CD14-positive monocyte (primary cell): ENCODE results near the gene LZTR1. TPM values are rescaled to one million over a fixed set of nuclear protein-coding genes. Genes with fewer than 3 reads are reported as not detected.
A peak's percentile ranks its signal among the peaks of the same experiment; 100 is the strongest.

ENCODE experiments used
- DNase-seq, 3 donors: peaks; one replicate each; pipeline ENCODE4 v3.0.0-alpha.2; 2011 to 2022
- H2AFZ ChIP-seq: 2 replicates; pipeline ENCODE4 v1.6.0; 2012; ENCODE audit warnings: mild to moderate bottlenecking, low read depth, low read length, inconsistent platforms; ENCODE audit not compliant: insufficient read depth, poor library complexity, severe bottlenecking
- H3K27ac ChIP-seq, 2 donors: 1 replicate in 1 of 2; 2 replicates in 1 of 2; pipeline ENCODE4 v1.5.1; 2012 to 2013; ENCODE audit warnings: low read length in 2 of 2, control low read depth in 1 of 2, inconsistent platforms in 1 of 2, low read depth in 1 of 2, mild to moderate bottlenecking in 1 of 2
- H3K27me3 ChIP-seq, 2 donors: one replicate each; pipeline versions ENCODE4 v1.6.0 to v1.6.1; 2011 to 2013; ENCODE audit warnings: low read length in 2 of 2; ENCODE audit not compliant: control insufficient read depth in 2 of 2, insufficient read depth in 2 of 2
- H3K36me3 ChIP-seq, 2 donors: replicated peaks in 1 of 2; 1 replicate in 1 of 2; 2 replicates in 1 of 2; pipeline versions ENCODE4 v1.5.1 to v1.6.1; 2012 to 2013; ENCODE audit warnings: low read length in 2 of 2, control low read depth in 1 of 2, inconsistent platforms in 1 of 2, mild to moderate bottlenecking in 1 of 2; ENCODE audit not compliant: insufficient read depth in 2 of 2, control insufficient read depth in 1 of 2
- H3K4me1 ChIP-seq, 2 donors: 1 replicate in 1 of 2; 2 replicates in 1 of 2; pipeline versions ENCODE4 v1.5.1 to v1.6.1; 2012 to 2013; ENCODE audit warnings: low read length in 2 of 2, control low read depth in 1 of 2, inconsistent platforms in 1 of 2, mild to moderate bottlenecking in 1 of 2, moderate library complexity in 1 of 2; ENCODE audit not compliant: insufficient read depth in 2 of 2, control insufficient read depth in 1 of 2
- H3K4me2 ChIP-seq: replicated peaks from 2 replicates; pipeline ENCODE3; 2012; ENCODE audit warnings: low read length, moderate library complexity, mild to moderate bottlenecking; ENCODE audit not compliant: poor library complexity, severe bottlenecking; ENCODE audit errors: extremely low read depth
- H3K4me3 ChIP-seq, 3 experiments: fragments of 200-600 bp in 1 of 3; sonication (generic) in 1 of 3; replicated peaks in 1 of 3; 1 replicate in 2 of 3; 2 replicates in 1 of 3; pipeline ENCODE4 v1.5.1; 2011 to 2013; ENCODE audit warnings: low read length in 3 of 3, mild to moderate bottlenecking in 3 of 3, control low read depth in 2 of 3, low read depth in 2 of 3, inconsistent platforms in 1 of 3, moderate library complexity in 1 of 3
- H3K79me2 ChIP-seq: 2 replicates; pipeline ENCODE4 v1.6.0; 2012; ENCODE audit warnings: mild to moderate bottlenecking, control low read depth, inconsistent platforms, low read length, moderate library complexity; ENCODE audit not compliant: insufficient read depth
- H3K9ac ChIP-seq: 2 replicates; pipeline ENCODE4 v1.6.0; 2017; ENCODE audit warnings: low read length, mild to moderate bottlenecking; ENCODE audit not compliant: insufficient read depth, poor library complexity, severe bottlenecking
- H3K9me3 ChIP-seq, 2 donors: replicated peaks in 1 of 2; 1 replicate in 1 of 2; 2 replicates in 1 of 2; pipeline versions ENCODE4 v1.5.1 to v1.6.1; 2012 to 2013; ENCODE audit warnings: low read length in 2 of 2, control low read depth in 1 of 2; ENCODE audit not compliant: control insufficient read depth in 1 of 2, insufficient read depth in 1 of 2
- H4K20me1 ChIP-seq: 2 replicates; pipeline ENCODE4 v1.6.0; 2012; ENCODE audit warnings: mild to moderate bottlenecking, low read length, control low read depth, moderate library complexity; ENCODE audit not compliant: insufficient read depth
- H3K27ac Mint-ChIP-seq, 7 donors: one replicate each; pipeline ENCODE4 v1.8.0; 2020; ENCODE audit warnings: mild to moderate bottlenecking in 7 of 7, mixed read lengths in 7 of 7, moderate library complexity in 6 of 7, inconsistent platforms in 2 of 7
- H3K27me3 Mint-ChIP-seq, 3 donors: one replicate each; pipeline ENCODE4 v1.8.0; 2021 to 2022; ENCODE audit warnings: low read depth in 3 of 3, mild to moderate bottlenecking in 3 of 3, mixed read lengths in 3 of 3, moderate library complexity in 3 of 3, inconsistent platforms in 1 of 3
- H3K36me3 Mint-ChIP-seq, 2 donors: one replicate each; pipeline ENCODE4 v1.8.0; 2020; ENCODE audit warnings: mixed read lengths in 2 of 2, inconsistent platforms in 1 of 2, mild to moderate bottlenecking in 1 of 2
- H3K4me1 Mint-ChIP-seq: one replicate; pipeline ENCODE4 v1.8.0; 2020; ENCODE audit warnings: mild to moderate bottlenecking, mixed read lengths
- H3K4me3 Mint-ChIP-seq, 2 donors: one replicate each; pipeline ENCODE4 v1.8.0; 2020; ENCODE audit warnings: mild to moderate bottlenecking in 2 of 2, mixed read lengths in 2 of 2, moderate library complexity in 1 of 2
- H3K9me3 Mint-ChIP-seq, 7 donors: one replicate each; pipeline ENCODE4 v1.8.0; 2020 to 2022; ENCODE audit warnings: mixed read lengths in 7 of 7, mild to moderate bottlenecking in 6 of 7, moderate library complexity in 6 of 7, inconsistent platforms in 2 of 7
- CTCF ChIP-seq: fragments of 200-600 bp; IDR thresholded peaks from one replicate; pipeline ENCODE4 v1.8.0; 2022; ENCODE audit warnings: antibody characterized with exemption, mild to moderate bottlenecking
- WGBS: methylation state at CpG from one replicate; pipeline ENCODE4 v1.1.5; 2013; ENCODE audit warnings: missing lambda C conversion rate; ENCODE audit not compliant: insufficient coverage; 5-methylcytosine and 5-hydroxymethylcytosine counted together
- intact Hi-C, 2 donors: fragments of 100-400 bp; cut with micrococcal nuclease; formaldehyde crosslinking; loops; one replicate each; pipeline versions ENCODE4 v1.15.0 to v1.15.1; 2023
- polyA plus RNA-seq, 3 donors: library from polyadenylated mRNA; depleted of rRNA in 1 of 3; unstranded in 2 of 3; stranded (reverse) in 1 of 3; fragments of 300-500 nt in 2 of 3; fragments of >200 nt in 1 of 3; fragmentation: Illumina TruSeq in 2 of 3; gene quantifications; 1 replicate in 2 of 3; 2 replicates in 1 of 3; pipeline ENCODE4 v1.2.3, GENCODE V29; 2012 to 2021

Gene LZTR1
- polyA plus RNA-seq, 3 donors, result 7.1 to 63.3 (median 11.5) TPM

GRCh38 chr22:20993304-20994127 is 11.4 kb downstream of the LZTR1 start:
- no peak overlapping the region for H3K4me3 Mint-ChIP-seq
- Histone ChIP-seq H3K27me3 (no peaks in the 10 kb centered on the region), H3K27ac (no peak overlapping the region), H3K9me3 (no peaks in the 10 kb centered on the region), H3K36me3 (peaks cover 70 to 95% of the 10 kb centered on the region in 2 donors), H3K4me2 (no peak overlapping the region), H3K4me3 (no peak overlapping the region), H2AFZ (no peak overlapping the region), H3K79me2 (no peaks in the 10 kb centered on the region), H4K20me1 (no peaks in the 10 kb centered on the region), H3K4me1 (no peaks in the 10 kb centered on the region), H3K9ac (no peak overlapping the region)
- H3K36me3 Mint-ChIP-seq, result peaks cover 45 to 80% of the 10 kb centered on the region in 2 donors
- no peak overlapping the region for H3K27ac Mint-ChIP-seq
- no peak for TF ChIP-seq CTCF
- peaks cover 0 to 6% (median 3%) of the 10 kb centered on the region in 3 donors for H3K27me3 Mint-ChIP-seq
- H3K4me1 Mint-ChIP-seq, result no peaks in the 10 kb centered on the region
- H3K9me3 Mint-ChIP-seq, result no peaks in the 10 kb centered on the region
- WGBS, result 99% methylated on average over 21 of the region's 29 CpGs
- intact Hi-C loops, result no loop called here
- no peak for DNase-seq

- WGBS, result 96% methylated on average over 15 of the region's 30 CpGs
Observed at GRCh38 chr22:20994128-20994901, 12.2 kb downstream of the LZTR1 start.

More at GRCh38 chr22:20994128-20994901, 12.2 kb downstream of the LZTR1 start:
- no peaks in the 10 kb centered on the region for H3K27me3 ChIP-seq
- Mint-ChIP-seq H3K27ac (peak overlapping the region in 1 of 7 donors; percentile 13), H3K36me3 (peaks cover 45 to 76% of the 10 kb centered on the region in 2 donors), H3K27me3 (peaks cover 0 to 6% (median 3%) of the 10 kb centered on the region in 3 donors), H3K4me1 (no peaks in the 10 kb centered on the region), H3K9me3 (no peaks in the 10 kb centered on the region), H3K4me3 (no peak overlapping the region)
- no peaks in the 10 kb centered on the region for H4K20me1 ChIP-seq
- no peaks in the 10 kb centered on the region for H3K79me2 ChIP-seq
- H3K4me3 ChIP-seq, result no peak overlapping the region
- intact Hi-C loops, result no loop called here
- no peaks in the 10 kb centered on the region for H3K9me3 ChIP-seq
- no peak overlapping the region for H3K9ac ChIP-seq
- TF ChIP-seq CTCF, result no peak
- peaks cover 75 to 95% of the 10 kb centered on the region in 2 donors for H3K36me3 ChIP-seq
- H3K4me1 ChIP-seq, result no peaks in the 10 kb centered on the region
- DNase-seq, result no peak
- no peak overlapping the region for H3K27ac ChIP-seq
- no peak overlapping the region for H2AFZ ChIP-seq
- no peak overlapping the region for H3K4me2 ChIP-seq
